Osteoblast (primary cell): Measurements from ENCODE around the gene PCAT7. TPM values are rescaled to one million over a fixed set of nuclear protein-coding genes. Genes with fewer than 3 reads are reported as not detected.

Source experiments
- DNase-seq: peaks from one replicate; pipeline ENCODE4 v3.0.0; 2011; ENCODE audit warnings: low spot score, mixed read lengths; ENCODE audit not compliant: insufficient read length; ENCODE audit errors: missing footprints
- H2AFZ ChIP-seq: 2 replicates; pipeline ENCODE4 v1.6.0; 2011; ENCODE audit warnings: mild to moderate bottlenecking, low read length
- H3K27ac ChIP-seq: 2 replicates; pipeline ENCODE4 v1.5.1; 2011; ENCODE audit warnings: mild to moderate bottlenecking, low read depth, low read length, moderate library complexity
- H3K27me3 ChIP-seq: 2 replicates; pipeline ENCODE4 v1.6.0; 2012; ENCODE audit warnings: mild to moderate bottlenecking, control low read depth, inconsistent platforms, low read length, moderate library complexity; ENCODE audit not compliant: insufficient read depth
- H3K36me3 ChIP-seq: 2 replicates; pipeline ENCODE4 v1.5.1; 2011; ENCODE audit warnings: mild to moderate bottlenecking, low read length, control low read depth, moderate library complexity; ENCODE audit not compliant: insufficient read depth
- H3K4me1 ChIP-seq: 2 replicates; pipeline ENCODE4 v1.5.1; 2011; ENCODE audit warnings: mild to moderate bottlenecking, low read length, control low read depth, moderate library complexity; ENCODE audit not compliant: insufficient read depth
- H3K4me2 ChIP-seq: 2 replicates; pipeline ENCODE4 v1.6.0; 2011; ENCODE audit warnings: mild to moderate bottlenecking, low read length; ENCODE audit not compliant: insufficient read depth
- H3K4me3 ChIP-seq: fragments of 200-600 bp; sonication (generic); 3 replicates; pipeline ENCODE4 v1.5.1; 2012; ENCODE audit warnings: mild to moderate bottlenecking, low read length, inconsistent platforms; ENCODE audit not compliant: insufficient read depth
- H3K79me2 ChIP-seq: 2 replicates; pipeline ENCODE4 v1.6.0; 2012; ENCODE audit warnings: mild to moderate bottlenecking, low read length, control low read depth, inconsistent platforms; ENCODE audit not compliant: insufficient read depth
- H3K9me3 ChIP-seq: 2 replicates; pipeline ENCODE4 v1.5.1; 2011; ENCODE audit warnings: low read depth, low read length, control low read depth
- H4K20me1 ChIP-seq: 2 replicates; pipeline ENCODE4 v1.6.0; 2012; ENCODE audit warnings: mild to moderate bottlenecking, low read length, control low read depth; ENCODE audit not compliant: insufficient read depth
- total RNA-seq: library from RNA; depleted of rRNA; stranded (reverse); fragments of >200 nt; gene quantifications from 2 replicates; pipeline ENCODE4 v1.2.3, GENCODE V29; 2012
- TF ChIP-seq, protein P1 (sequence below): IDR thresholded peaks from 2 replicates; pipeline ENCODE4 v1.5.1; 2011; ENCODE audit warnings: mild to moderate bottlenecking, low read depth, low read length, moderate library complexity; ENCODE audit errors: extremely low read depth

Gene PCAT7
- total RNA-seq, 1 donor = 0.36 TPM

DNA sequence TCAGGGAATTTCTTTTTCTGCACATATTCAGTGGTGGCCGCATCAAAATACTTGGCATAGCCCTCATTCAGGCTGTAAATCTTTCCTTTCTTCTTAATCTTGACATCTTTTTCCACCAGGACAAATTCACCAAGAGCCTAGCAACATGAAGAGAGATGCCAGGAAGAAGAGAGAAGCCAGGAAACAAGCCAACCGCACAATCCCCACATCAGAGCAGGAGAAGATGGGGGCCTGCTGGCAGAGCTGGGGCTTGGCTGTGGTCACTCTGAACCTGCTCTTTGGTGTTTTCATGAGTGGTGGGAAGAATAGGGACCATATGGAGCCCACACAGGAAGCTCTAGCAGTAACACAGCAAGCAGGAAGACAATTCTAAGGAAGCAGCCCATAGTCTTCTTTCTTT is 12.4 kb downstream of the PCAT7 start:
- H2AFZ ChIP-seq = no peak overlapping the region
- no peak overlapping the region for H3K27ac ChIP-seq
- TF ChIP-seq, protein P1, sequence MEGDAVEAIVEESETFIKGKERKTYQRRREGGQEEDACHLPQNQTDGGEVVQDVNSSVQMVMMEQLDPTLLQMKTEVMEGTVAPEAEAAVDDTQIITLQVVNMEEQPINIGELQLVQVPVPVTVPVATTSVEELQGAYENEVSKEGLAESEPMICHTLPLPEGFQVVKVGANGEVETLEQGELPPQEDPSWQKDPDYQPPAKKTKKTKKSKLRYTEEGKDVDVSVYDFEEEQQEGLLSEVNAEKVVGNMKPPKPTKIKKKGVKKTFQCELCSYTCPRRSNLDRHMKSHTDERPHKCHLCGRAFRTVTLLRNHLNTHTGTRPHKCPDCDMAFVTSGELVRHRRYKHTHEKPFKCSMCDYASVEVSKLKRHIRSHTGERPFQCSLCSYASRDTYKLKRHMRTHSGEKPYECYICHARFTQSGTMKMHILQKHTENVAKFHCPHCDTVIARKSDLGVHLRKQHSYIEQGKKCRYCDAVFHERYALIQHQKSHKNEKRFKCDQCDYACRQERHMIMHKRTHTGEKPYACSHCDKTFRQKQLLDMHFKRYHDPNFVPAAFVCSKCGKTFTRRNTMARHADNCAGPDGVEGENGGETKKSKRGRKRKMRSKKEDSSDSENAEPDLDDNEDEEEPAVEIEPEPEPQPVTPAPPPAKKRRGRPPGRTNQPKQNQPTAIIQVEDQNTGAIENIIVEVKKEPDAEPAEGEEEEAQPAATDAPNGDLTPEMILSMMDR = no peak
- DNase-seq = no peak
- no peaks in the 10 kb centered on the region for H4K20me1 ChIP-seq
- H3K4me2 ChIP-seq = no peak overlapping the region
- no peaks in the 10 kb centered on the region for H3K4me1 ChIP-seq
- H3K4me3 ChIP-seq = no peak overlapping the region
- peaks cover 3% of the 10 kb centered on the region for H3K27me3 ChIP-seq
- no peaks in the 10 kb centered on the region for H3K36me3 ChIP-seq
- H3K79me2 ChIP-seq = no peaks in the 10 kb centered on the region
- H3K9me3 ChIP-seq = no peaks in the 10 kb centered on the region

DNA sequence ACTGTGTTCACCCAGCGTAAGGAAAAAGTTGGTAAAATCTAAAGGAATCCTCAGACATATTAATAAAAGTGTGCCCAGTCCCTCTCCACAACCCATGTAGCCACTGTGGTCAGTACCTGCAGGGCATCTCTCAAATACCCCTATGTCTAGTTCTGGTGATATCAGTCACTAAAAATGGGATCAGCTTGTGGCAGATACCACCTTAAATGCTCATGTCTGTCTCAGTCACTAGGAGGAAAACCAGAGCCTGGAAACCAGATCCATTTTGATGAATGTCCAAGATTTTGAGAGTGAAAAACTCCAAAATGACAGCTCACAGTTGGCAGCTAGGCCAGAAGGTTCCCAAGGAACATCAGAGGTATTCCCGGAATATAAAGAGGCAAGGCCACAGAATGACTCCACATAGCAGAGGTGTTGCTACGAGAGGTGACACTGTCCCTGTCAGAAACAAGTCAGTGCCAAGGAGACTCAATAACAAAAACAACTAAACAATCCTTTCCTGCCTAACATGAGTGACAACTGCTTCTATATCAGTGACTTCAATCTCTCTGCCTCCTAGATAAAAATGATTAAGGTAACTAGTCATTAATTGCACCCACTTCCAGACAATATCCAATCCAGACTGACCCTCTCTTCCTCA is 13.5 kb downstream of the PCAT7 start:
- no peak overlapping the region for H2AFZ ChIP-seq
- no peaks in the 10 kb centered on the region for H3K4me1 ChIP-seq
- no peak overlapping the region for H3K4me3 ChIP-seq
- H4K20me1 ChIP-seq = no peaks in the 10 kb centered on the region
- H3K4me2 ChIP-seq = no peak overlapping the region
- no peak overlapping the region for H3K27ac ChIP-seq
- DNase-seq = peak; percentile 67
- H3K9me3 ChIP-seq = no peaks in the 10 kb centered on the region
- H3K36me3 ChIP-seq = no peaks in the 10 kb centered on the region
- H3K79me2 ChIP-seq = no peaks in the 10 kb centered on the region
- TF ChIP-seq, protein P1 = no peak
- peaks cover 3% of the 10 kb centered on the region for H3K27me3 ChIP-seq

DNA sequence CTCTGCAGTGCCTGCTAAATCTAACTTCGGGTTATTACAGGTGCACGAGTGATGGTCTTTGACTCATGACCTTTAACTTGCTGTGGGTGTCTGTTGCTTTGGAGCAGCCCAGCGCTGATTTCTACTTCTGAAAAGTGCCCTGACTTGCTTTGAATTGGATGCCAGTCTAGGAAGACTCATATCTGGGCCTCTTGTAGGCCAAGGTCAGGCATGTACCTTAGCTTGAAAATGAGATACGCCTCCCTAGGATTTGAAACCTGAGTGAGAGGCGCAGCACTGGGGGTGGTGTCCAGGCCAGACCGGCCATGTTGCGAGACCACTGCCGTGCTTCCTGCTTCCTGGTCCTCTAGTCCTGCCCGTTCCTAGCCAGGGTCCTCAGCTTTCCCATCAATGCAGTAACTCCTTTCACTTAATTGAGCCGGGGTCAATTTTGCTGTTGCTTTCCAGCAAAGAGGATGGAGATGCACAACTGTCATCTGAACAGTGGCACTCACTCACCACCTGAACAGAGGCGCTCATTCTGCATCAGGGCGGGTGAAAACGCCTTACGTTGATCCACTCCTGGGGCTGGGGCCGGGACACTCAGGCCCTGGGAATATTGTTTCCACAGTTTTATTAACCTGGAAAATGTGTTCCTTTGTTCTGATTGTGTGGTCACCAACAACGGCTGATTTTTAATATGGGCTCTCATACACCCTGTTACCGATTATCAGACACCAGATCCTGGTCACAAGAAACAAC is 14.3 kb downstream of the PCAT7 start:
- no peaks in the 10 kb centered on the region for H3K4me1 ChIP-seq
- no peak overlapping the region for H3K4me2 ChIP-seq
- H3K4me3 ChIP-seq = no peak overlapping the region
- no peaks in the 10 kb centered on the region for H4K20me1 ChIP-seq
- H3K79me2 ChIP-seq = no peaks in the 10 kb centered on the region
- no peaks in the 10 kb centered on the region for H3K36me3 ChIP-seq
- H3K27me3 ChIP-seq = peaks cover 3% of the 10 kb centered on the region
- H3K27ac ChIP-seq = no peak overlapping the region
- no peaks in the 10 kb centered on the region for H3K9me3 ChIP-seq
- H2AFZ ChIP-seq = no peak overlapping the region
- DNase-seq = peak; percentile 77
- TF ChIP-seq, protein P1 = no peak

DNA sequence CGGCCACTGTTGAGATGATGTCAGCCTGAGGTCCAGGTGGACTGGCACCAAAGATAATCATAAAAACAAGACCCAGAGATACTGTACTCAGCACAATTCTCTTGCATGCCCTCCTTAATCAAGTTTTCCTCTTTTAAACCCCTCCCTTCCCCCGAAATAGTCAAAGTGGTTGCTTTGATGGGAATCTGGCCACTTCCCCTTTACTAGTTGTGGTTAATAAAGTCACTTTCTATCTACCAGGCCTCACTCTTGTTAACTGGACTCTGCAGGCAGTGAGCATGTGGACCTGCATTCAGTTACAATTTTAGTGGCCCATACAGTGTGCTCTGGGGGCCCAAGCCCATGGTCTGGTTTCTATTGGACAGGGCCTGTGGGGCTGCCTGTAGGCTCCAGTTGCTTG is 21.2 kb downstream of the PCAT7 start:
- TF ChIP-seq, protein P1 = no peak
- no peak overlapping the region for H3K27ac ChIP-seq
- no peak for DNase-seq
- no peaks in the 10 kb centered on the region for H3K4me1 ChIP-seq
- no peaks in the 10 kb centered on the region for H3K9me3 ChIP-seq
- H3K79me2 ChIP-seq = no peaks in the 10 kb centered on the region
- H3K27me3 ChIP-seq = no peaks in the 10 kb centered on the region
- no peak overlapping the region for H3K4me2 ChIP-seq
- no peaks in the 10 kb centered on the region for H4K20me1 ChIP-seq
- H3K36me3 ChIP-seq = no peaks in the 10 kb centered on the region
- no peak overlapping the region for H3K4me3 ChIP-seq
- H2AFZ ChIP-seq = no peak overlapping the region
